HFF-Myc (cell line): ENCODE data around the gene PRR19.
A peak's percentile ranks its signal among the peaks of the same experiment; 100 is the strongest.

Experiments
- DNase-seq: peaks from one replicate; pipeline ENCODE4 v3.0.0-alpha.2; 2011; ENCODE audit warnings: low read depth; ENCODE audit errors: extremely low read depth
- H3K4me3 ChIP-seq: replicated peaks from 2 replicates; pipeline ENCODE4 v1.5.1; 2011; ENCODE audit warnings: low read depth, mild to moderate bottlenecking, control low read depth, low read length
- CTCF ChIP-seq: IDR thresholded peaks from 2 replicates; pipeline ENCODE4 v1.5.1; 2012; ENCODE audit warnings: mild to moderate bottlenecking, low read depth, low read length, control low read depth; ENCODE audit errors: missing control alignments

PRR19 gene

GRCh38 chr19:42301646-42302203, at the start of gene PRR19:
PRR19 (plus strand) TSS chr19:42302132; CDS start chr19:42309585, 7,453 bp downstream.
- peak within 1 kb of the TSS; percentile 91 for H3K4me3 ChIP-seq
- no peak for DNase-seq
- no peak for TF ChIP-seq CTCF

- H3K4me3 ChIP-seq: peak overlapping the region; percentile 93
- no peak for DNase-seq
- no peak for TF ChIP-seq CTCF
Measured at GRCh38 chr19:42252365-42253244, 49.3 kb upstream of the PRR19 start.

- no peak for TF ChIP-seq CTCF
- DNase-seq: no peak
Measured at GRCh38 chr19:42253245-42254088, 48.5 kb upstream of the PRR19 start.

GRCh38 chr19:42254089-42254849, 47.7 kb upstream of the PRR19 start:
- DNase-seq: no peak
- H3K4me3 ChIP-seq: peak overlapping the region; percentile 93
- no peak for TF ChIP-seq CTCF

More at GRCh38 chr19:42253245-42254088, 48.5 kb upstream of the PRR19 start:
- H3K4me3 ChIP-seq: peak overlapping the region; percentile 93

- TF ChIP-seq CTCF: no peak
- peak within 1 kb of the TSS; percentile 93 for H3K4me3 ChIP-seq
- no peak for DNase-seq
Measured at GRCh38 chr19:42254850-42255765, 46.8 kb upstream of the PRR19 start, which contains the start of gene ERF. ERF (minus strand) TSS chr19:42255128; CDS start chr19:42254999, 129 bp downstream.
